GM18951 (cell line): ENCODE measurements around the gene UTP25.
"Not testable (repeated sequence)": the region's sequence is repeated elsewhere in the genome, so short reads cannot be mapped to it uniquely, and the experiment has no call there.

Experiments
- POLR2A ChIP-seq: IDR thresholded peaks from 4 replicates; pipeline ENCODE4 v1.6.1; 2011; ENCODE audit warnings: mild to moderate bottlenecking; ENCODE audit not compliant: insufficient read length, insufficient read depth; ENCODE audit errors: extremely low read depth
- in situ Hi-C: fragments of 300-500 bp; cut with MboI; formaldehyde crosslinking; loops from one replicate; pipeline ENCODE4 v1.12.0; 2022; ENCODE audit warnings: low sequenced_read_pairs, mixed read lengths, inconsistent platforms; ENCODE audit not compliant: unreplicated experiment

Gene UTP25

GRCh38 chr1:209827384-209828262, at the start of gene UTP25:
UTP25 (plus strand) TSS chr1:209827972; CDS start chr1:209828064, 92 bp downstream.
- in situ Hi-C loops: no loop called here
- TF ChIP-seq POLR2A: peak; percentile 73

- in situ Hi-C loops: no loop called here
- TF ChIP-seq POLR2A: no peak
Observed at GRCh38 chr1:209778102-209778501, 49.7 kb upstream of the UTP25 start.

- in situ Hi-C loops: no loop called here
- TF ChIP-seq POLR2A: peak; percentile 9
Observed at GRCh38 chr1:209780268-209780667, 47.5 kb upstream of the UTP25 start.

GRCh38 chr1:209783386-209783785, 44.4 kb upstream of the UTP25 start:
- TF ChIP-seq POLR2A: peak; percentile 15
- in situ Hi-C loops: no loop called here

GRCh38 chr1:209784265-209785169, 43.3 kb upstream of the UTP25 start, which contains the start of gene C1orf74:
C1orf74 (minus strand) TSS chr1:209784559; CDS start chr1:209783634, 925 bp downstream.
- in situ Hi-C loops: no loop called here
- TF ChIP-seq POLR2A: peak; percentile 96

GRCh38 chr1:209785592-209785991, 42.2 kb upstream of the UTP25 start:
- TF ChIP-seq POLR2A: no peak
- in situ Hi-C loops: no loop called here

- TF ChIP-seq POLR2A: no peak
Observed at GRCh38 chr1:209786146-209786545, 41.6 kb upstream of the UTP25 start.

GRCh38 chr1:209787551-209787950, 40.2 kb upstream of the UTP25 start:
- in situ Hi-C loops: no loop called here
- TF ChIP-seq POLR2A: no peak

More at GRCh38 chr1:209786146-209786545, 41.6 kb upstream of the UTP25 start:
- in situ Hi-C loops: no loop called here

GRCh38 chr1:209789245-209789644, 38.5 kb upstream of the UTP25 start:
- no peak for TF ChIP-seq POLR2A
- in situ Hi-C loops: no loop called here

- TF ChIP-seq POLR2A: no peak
- in situ Hi-C loops: no loop called here
Observed at GRCh38 chr1:209790286-209791193, 37.2 kb upstream of the UTP25 start.

GRCh38 chr1:209791920-209792319, 35.9 kb upstream of the UTP25 start:
- no peak for TF ChIP-seq POLR2A
- in situ Hi-C loops: no loop called here

- in situ Hi-C loops: not testable (repeated sequence)
Observed at GRCh38 chr1:209793711-209794110, 34.1 kb upstream of the UTP25 start.
